ENCODE data around the gene MIP. TPM values are rescaled to one million over a fixed set of nuclear protein-coding genes. Genes with fewer than 3 reads are reported as not detected.

Gene MIP
- total and polyA plus RNA-seq, 10 of the 15 experiments (the other 5 are each of a cell fraction or from before 2014, with no cell fraction given): 0.04 to 0.18 (median 0.11) TPM; not detected in 3

- POLR2A ChIA-PET: interaction anchor here (0.6 to 7.4 kb wide), 9 partner anchors 10 to 229 kb away, joined by 3 to 63 read pairs (median 5); partner anchors contain the start of genes RNF41 and STAT2
- FAIRE-seq: no peak
- no peak overlapping the region for H3K27ac ChIP-seq (ENCODE audit: control insufficient read depth, insufficient read depth)
These were observed 4.2 kb downstream of the MIP start for GRCh38 chr12:56450241-56450640.

More at GRCh38 chr12:56450241-56450640, 4.2 kb downstream of the MIP start:
- H2AFZ ChIP-seq (ENCODE audit: control insufficient read depth, low read depth, low read length): peak overlapping the region; percentile 37; the same call in 1 of the 2 replicates
- 96% methylated on average over 3 of the region's 3 CpGs for WGBS (ENCODE audit: insufficient coverage, insufficient replicate concordance, low lambda C conversion rate, missing lambda C conversion rate)
- H3K9me3 ChIP-seq (replicated peaks; ENCODE audit: control insufficient read depth, insufficient read depth, low read length): no peaks in the 10 kb centered on the region
- in situ Hi-C loops (cut with MboI): no loop called here
- H3K4me1 ChIP-seq (ENCODE audit: control insufficient read depth, insufficient read depth, low read length): no peaks in the 10 kb centered on the region
- no peak for ATAC-seq
- no peaks in the 10 kb centered on the region for H3K36me3 ChIP-seq (ENCODE audit: control insufficient read depth in 2 of 2, insufficient read depth in 2 of 2, low read length in 1 of 2)
- ChIA-PET SMC1A (ENCODE audit: uncharacterized antibody, unreplicated experiment) (interaction anchor here (1.0 to 3.4 kb wide), 7 partner anchors 10 to 134 kb away, joined by 3 to 37 read pairs (median 14); partner anchors contain the start of genes CNPY2 and STAT2), RAD21 (ENCODE audit: unreplicated experiment) (interaction anchor here (0.6 to 4.5 kb wide), 6 partner anchors 11 to 805 kb away, joined by 4 to 32 read pairs (median 9); partner anchors contain the start of genes PAN2 and STAT2), CTCF (interaction anchor here (0.7 to 6.0 kb wide), 9 partner anchors 11 to 332 kb away, joined by 3 to 89 read pairs (median 6); partner anchors contain the start of genes CNPY2, STAT2 and ZC3H10)
- H3K4me3 ChIP-seq: no peak overlapping the region
- DNase-seq (ENCODE audit: low read depth, low spot score): no peak
- intact Hi-C loops (cut with micrococcal nuclease; ENCODE audit: unreplicated experiment): no loop called here
- H3K79me2 ChIP-seq (ENCODE audit: control insufficient read depth, insufficient read depth, low read length): peaks cover 10% of the 10 kb centered on the region
- no peaks in the 10 kb centered on the region for H3K27me3 ChIP-seq (replicated peaks in 1 of 2; ENCODE audit: control insufficient read depth in 2 of 2, insufficient read depth in 2 of 2, low read length in 1 of 2)
- TF ChIP-seq EZH2 (IDR thresholded peaks at IDR 0.05; ENCODE audit: borderline replicate concordance, control insufficient read depth, low read depth, low read length) (no peak), EP300 (IDR thresholded peaks at IDR 0.05; ENCODE audit: borderline replicate concordance in 1 of 2, control insufficient read depth in 1 of 2, low read depth in 2 of 2, low read length in 2 of 2) (no peak), NFYB (IDR thresholded peaks at IDR 0.05; ENCODE audit: insufficient read depth, low read depth, low read length) (no peak), ZNF622 (IDR thresholded peaks at IDR 0.05) (no peak), RELB (IDR thresholded peaks at IDR 0.05; ENCODE audit: low read depth) (no peak), ATF2 (IDR thresholded peaks at IDR 0.05; ENCODE audit: low read length) (no peak), PAX8 (IDR thresholded peaks at IDR 0.05) (no peak), ZZZ3 (IDR thresholded peaks at IDR 0.05; ENCODE audit: control insufficient read depth, insufficient read length, low read depth) (no peak), KAT2A (conservative IDR thresholded peaks at IDR 0.05; ENCODE audit: control insufficient read depth, low read depth, low read length) (no peak), NBN (IDR thresholded peaks at IDR 0.05) (no peak), CUX1 (IDR thresholded peaks at IDR 0.05; ENCODE audit: insufficient replicate concordance, low read depth, low read length) (no peak)
- H3K4me2 ChIP-seq (ENCODE audit: control insufficient read depth, insufficient read depth): no peak overlapping the region
- BruUV-seq (replicated peaks): no TSS peak
- H3K9ac ChIP-seq (ENCODE audit: control insufficient read depth, insufficient read depth, low read length): no peak overlapping the region
- no peaks in the 10 kb centered on the region for H4K20me1 ChIP-seq (ENCODE audit: control insufficient read depth, insufficient read depth)

Measured in GM12878 (cell line).